NOMO-1 treated with dmso at 0.1 percent for 144 hours (cell line): ENCODE results near the gene CBFA2T3.
"Not testable (repeated sequence)": the region's sequence is repeated elsewhere in the genome, so short reads cannot be mapped to it uniquely, and the experiment has no call there.

ENCODE experiments used
- DNase-seq: peaks from one replicate; lab custom pipeline; 2025; ENCODE audit not compliant: unreplicated experiment; lab: John Stamatoyannopoulos, UW

Gene CBFA2T3

DNA sequence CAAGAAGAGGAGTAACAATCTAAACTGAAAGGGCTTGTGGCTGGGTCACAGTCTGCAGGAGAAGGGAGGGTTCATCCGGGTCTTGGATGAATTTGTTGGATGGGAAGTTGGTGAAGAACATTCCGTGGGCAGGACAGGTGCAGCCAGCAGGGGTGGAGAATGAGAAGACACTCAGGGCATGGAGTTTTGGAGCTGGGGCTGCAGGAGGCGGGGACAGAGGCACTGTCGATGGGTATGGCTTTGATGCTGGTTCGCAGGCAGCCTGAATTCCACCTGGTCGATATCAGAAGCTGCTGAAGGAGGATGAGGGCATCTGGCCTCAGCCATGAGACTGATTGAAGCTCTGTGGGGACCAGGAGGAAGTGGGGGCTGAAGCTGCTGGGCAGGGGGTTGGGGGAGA lies 36.1 kb upstream of the CBFA2T3 start:
- no peak for DNase-seq

DNA sequence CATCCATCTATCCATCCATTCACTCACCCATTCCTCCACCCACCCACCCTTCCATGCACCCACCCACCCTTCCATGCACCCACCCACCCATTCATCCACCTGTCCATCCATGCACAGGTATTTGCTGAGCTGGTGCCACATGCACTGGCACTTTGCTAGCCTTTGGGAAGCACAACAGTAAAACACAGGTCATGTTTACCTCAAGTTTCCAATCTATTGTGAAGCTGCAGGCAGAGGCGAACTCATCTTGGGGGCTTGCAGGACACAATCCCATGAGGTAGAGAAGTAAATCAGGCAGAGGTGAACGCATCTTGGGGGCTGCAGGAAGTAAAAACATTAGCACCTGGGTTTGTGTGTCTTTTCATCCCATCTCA lies 35.6 kb upstream of the CBFA2T3 start:
- DNase-seq, result no peak

DNA sequence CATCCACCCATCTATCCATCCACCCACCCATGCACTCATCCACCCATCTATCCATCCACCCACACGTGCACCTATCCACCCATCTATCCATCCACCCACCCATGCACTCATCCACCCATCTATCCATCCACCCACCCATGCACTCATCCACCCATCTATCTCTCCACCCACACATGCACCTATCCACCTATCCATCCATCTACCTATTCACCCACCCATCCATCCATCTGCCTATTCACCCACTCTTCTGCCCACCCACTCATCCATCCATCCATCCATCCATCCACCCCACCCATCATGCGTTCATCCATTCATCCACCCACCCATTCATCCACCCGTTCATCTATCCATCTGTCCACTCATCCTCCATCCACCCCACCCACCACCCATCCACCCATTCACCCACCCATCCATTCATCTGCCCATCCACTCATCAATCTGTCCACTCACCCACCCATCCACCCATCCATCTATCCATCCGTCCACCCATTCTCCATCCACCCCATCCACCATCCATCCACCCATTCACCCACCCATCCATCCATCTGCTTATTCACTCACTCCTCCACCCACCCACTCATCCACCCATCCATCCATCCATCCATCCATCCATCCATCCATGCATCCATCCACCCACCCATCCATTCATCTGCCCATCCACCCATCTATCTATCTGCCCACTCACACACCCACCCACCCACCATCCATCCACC lies 35.1 kb upstream of the CBFA2T3 start:
- DNase-seq, result no peak

- no peak for DNase-seq
These were observed 33.4 kb upstream of the CBFA2T3 start for GRCh38 chr16:89010210-89010925.

- no peak for DNase-seq
These were observed 32.6 kb upstream of the CBFA2T3 start for GRCh38 chr16:89009343-89010209.

DNA sequence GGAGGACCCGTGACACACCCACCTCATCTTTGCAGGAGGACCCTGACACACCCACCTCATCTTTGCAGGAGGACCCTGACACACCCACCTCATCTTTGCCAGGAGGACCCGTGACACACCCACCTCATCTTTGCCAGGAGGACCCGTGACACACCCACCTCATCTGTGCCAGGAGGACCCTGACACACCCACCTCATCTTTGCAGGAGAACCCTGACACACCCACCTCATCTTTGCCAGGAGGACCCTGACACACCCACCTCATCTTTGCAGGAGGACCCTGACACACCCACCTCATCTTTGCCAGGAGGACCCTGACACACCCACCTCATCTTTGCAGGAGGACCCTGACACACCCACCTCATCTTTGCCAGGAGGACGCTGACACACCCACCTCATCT lies 31.8 kb upstream of the CBFA2T3 start:
- not testable (repeated sequence) for DNase-seq

- DNase-seq, result no peak
These were observed 30.6 kb upstream of the CBFA2T3 start for GRCh38 chr16:89007371-89008249.

GRCh38 chr16:89006036-89006752 lies 29.2 kb upstream of the CBFA2T3 start:
- DNase-seq, result no peak

DNA sequence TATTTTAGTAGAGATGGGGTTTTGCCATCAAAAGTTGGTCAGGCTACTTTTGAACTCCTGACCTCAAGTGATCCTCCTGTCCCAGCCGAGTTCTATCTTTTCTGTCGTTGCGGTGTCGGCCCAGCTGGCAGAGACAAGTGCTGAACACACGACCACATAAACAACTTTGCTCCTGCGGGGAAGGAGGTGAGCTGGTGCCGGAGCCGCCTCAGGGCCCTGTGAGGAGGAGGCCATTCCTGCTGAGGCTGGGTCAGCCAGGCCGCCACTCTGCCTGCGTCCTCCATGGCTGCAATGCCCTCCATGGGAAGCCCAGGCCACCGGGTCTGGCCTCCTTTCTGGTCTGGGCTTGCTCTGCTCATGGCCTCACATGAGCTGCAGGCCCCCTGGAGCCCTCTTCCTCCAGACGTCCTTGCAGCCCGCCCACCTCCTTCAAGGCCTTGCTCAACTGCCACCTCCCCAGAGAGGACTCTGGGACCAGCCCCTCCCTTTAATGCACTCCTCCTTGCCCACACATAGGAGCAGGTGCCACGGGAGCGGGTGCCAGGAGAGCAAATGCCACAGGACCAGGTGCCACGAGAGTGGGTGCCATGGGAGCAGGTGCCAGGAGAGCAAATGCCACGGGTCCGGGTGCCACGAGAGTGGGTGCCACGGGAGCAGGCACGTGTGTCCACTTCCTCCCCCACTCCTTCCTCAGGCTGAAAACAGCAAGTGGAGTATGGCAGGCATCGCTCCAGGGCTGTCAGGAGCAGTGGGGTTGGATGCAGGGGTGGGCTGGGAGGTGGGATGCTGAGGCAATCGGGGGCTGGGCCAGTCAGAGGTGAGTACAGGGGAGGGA lies 28.4 kb upstream of the CBFA2T3 start:
- no peak for DNase-seq

DNA sequence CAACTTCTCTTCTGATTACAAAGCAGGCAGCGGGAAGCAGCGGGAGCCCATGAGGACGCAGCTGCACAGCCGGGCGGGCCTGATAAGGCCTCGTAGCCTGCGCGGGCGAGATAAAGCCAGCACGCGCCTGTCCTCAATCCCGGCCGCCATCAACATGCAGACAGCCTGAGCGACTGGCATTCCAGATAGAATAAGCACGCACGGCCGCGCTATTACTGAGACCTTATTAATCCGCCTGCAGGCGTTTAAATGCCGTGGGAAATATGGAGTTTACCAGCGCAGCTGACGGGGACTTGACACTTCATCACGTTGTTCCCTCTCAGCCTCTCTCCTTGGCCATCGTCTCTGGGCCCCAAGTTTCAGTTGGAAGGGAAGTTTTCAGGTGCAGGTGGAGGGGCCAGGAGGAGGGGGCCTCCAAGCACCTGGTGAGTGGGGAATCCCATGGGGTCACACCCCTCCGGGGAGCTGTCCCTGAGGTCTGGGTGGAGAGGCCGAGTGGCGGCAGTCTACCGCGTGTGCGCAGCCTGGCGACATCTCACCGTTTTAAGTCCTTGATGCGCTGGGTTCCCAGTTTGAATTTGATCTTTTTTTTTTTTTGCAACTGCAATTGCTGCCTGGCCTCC lies 27.3 kb upstream of the CBFA2T3 start:
- DNase-seq, result no peak

DNA sequence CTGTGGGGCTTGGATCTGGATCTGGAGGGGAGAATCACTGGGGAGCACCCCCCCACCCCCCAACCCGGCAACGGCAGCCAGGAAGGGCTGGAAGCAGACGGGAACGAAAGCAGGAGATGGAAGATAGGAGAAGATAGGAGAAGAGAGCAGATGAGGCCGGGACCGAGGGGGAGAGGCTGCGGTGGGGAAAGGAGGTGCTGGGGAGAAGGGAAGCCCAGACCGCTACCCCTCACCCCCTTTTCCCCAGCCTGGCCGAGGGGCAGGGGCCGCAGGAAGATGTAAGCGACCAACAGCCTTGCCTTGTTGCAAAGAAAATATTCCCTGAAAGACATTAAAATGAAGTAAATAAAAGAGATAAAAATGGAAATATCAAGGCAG lies 26.8 kb upstream of the CBFA2T3 start:
- DNase-seq, result no peak

- DNase-seq, result no peak
These were observed 26.1 kb upstream of the CBFA2T3 start for GRCh38 chr16:89002851-89003830.

DNA sequence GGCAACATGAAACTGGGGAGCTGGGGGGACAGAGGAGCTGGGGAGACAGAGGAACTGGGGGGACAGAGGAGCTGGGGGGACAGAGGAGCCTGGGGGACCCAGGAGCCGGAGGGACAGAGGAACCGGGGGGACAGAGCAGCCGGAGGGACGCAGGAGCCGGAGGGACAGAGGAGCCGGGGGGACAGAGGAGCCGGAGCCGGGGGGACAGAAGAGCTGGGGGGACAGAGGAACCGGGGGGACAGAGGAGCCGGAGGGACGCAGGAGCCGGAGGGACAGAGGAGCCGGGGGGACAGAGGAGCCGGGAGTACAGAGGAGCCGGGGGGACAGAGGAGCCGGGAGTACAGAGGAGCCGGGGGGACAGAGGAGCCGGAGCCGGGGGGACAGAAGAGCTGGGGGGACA lies 25.1 kb upstream of the CBFA2T3 start:
- not testable (repeated sequence) for DNase-seq

DNA sequence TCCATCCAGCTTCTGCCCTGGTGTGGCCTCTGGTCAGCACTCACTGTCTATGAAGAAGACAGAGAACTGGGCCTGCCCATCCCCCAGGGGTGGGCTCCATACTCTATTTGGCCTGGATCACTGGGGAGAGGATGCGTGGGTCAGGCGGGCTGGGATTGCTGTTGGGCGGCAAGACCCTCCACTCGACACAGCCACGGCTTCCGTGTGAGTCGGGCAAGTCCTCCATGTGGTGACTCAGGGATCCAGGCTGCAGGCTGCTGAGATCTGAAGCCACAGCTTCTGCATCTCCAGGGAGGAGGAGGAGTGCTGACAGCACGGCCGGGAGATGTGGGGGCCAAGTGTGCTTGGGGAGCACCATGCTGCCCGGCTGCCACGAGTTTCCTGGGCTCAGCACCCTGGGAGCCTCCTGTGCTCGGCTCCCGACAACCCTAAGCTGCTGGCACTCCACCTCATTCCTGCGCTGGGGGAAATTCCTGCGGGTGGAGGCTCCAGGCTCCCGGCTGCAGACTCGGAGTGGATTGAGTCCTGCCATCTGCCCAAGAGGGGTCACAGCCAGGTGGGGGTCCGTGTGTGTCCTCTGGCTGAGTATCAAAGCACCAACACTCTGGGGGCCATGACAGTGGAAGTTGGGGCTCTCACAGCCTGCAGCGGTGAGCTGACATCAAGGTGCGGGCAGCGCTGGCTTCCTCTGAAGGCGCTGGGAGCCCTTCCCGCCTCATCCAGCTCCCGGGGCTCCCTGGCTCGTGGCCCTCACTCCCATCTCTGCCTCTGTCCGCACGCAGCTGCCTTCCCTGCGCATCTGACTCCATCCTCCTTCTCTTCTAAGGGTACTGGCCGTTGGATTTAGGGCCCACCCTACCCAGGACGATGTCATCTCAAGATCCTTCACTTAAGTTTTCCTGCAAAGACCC lies 24.4 kb upstream of the CBFA2T3 start:
- DNase-seq, result no peak

DNA sequence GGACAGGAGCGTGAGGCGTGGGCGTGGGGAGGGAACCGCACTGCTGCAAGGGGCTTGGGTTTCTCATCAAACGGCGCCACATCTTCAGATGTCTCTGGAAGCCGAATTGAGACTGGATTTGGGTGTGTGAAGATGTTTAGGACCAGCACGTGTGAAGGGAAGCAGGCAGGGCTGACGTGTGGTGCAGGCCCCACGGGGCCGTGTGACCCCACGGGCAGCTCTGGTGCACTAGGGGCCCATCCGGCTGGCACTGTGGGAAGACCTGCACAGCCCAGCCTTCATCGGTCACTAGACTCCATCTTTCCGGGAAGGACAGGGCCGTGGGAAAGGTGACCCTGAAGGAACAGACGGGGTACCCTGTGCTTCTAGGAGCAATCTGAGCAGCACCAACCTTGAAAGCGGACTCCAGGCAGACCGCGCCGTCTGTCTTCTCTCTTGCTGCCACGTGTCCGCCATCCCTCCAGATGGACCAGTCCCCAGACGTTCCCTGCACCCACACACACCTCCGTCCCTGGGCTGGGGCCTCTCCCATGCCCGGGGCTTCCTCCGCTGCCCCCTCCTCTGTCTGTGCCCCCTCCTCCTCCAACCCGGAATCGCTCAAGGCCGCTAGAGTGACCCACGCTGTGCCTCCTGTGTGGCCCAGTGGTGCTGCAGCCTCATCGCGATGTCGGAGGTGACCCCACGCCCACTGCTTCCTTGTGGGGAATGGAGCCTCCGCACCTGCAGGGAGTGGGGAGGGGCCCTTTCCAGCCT lies 23.4 kb upstream of the CBFA2T3 start:
- no peak for DNase-seq
